GM18517 (cell line): Measurements from ENCODE around the gene PURA.

Source experiments
- ATAC-seq: cut with Tn5 transposase; IDR thresholded peaks from one replicate; pipeline ENCODE4 v1.9.1; 2021; ENCODE audit warnings: mild to moderate bottlenecking, moderate library complexity; ENCODE audit not compliant: unreplicated experiment

The PURA gene

GRCh38 chr5:140109759-140110645 is 3.9 kb upstream of the PURA start:
- ATAC-seq: no peak

GRCh38 chr5:140110646-140110957 is 3.3 kb upstream of the PURA start:
- ATAC-seq: no peak

GRCh38 chr5:140111011-140111858 is 2.7 kb upstream of the PURA start:
- ATAC-seq: no peak

DNA sequence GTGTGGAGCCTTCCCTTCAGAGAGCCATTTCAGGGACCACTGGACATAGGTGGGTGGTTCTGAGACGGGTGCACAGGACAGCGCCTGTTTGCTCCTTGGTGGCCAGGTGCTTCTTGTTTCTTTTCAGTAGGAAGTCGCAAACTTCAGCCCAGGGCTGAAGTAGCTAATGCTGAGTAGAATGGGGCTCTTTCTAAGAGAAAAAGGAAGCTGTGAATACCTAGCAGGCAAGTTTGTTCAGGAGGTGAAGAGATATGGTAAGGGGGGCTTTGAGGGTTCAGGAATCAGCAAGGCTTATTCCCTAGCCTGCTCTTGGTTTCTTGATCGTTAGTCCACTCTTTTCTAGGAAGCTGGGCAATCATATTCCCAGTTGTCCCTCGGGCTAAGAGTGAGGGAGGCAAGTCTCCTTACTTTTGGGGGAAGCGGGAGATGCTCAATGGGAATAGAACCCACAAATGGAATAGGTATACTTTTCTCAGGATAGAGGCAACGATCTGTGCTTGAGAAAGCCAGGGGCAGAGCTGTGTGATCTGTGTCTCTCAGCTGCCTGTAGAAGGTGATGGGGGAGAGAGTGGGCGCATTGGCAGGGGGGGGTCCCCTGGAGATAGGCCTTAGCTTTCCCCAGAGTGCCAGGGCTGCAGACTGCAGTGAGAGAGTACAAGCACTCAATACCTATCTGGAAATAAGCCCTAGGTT is 1.9 kb upstream of the PURA start:
- no peak for ATAC-seq

GRCh38 chr5:140112685-140113179 is 1.2 kb upstream of the PURA start:
- no peak for ATAC-seq

GRCh38 chr5:140113180-140113698 is 670 bp upstream of the PURA start:
- ATAC-seq: peak; percentile 1

DNA sequence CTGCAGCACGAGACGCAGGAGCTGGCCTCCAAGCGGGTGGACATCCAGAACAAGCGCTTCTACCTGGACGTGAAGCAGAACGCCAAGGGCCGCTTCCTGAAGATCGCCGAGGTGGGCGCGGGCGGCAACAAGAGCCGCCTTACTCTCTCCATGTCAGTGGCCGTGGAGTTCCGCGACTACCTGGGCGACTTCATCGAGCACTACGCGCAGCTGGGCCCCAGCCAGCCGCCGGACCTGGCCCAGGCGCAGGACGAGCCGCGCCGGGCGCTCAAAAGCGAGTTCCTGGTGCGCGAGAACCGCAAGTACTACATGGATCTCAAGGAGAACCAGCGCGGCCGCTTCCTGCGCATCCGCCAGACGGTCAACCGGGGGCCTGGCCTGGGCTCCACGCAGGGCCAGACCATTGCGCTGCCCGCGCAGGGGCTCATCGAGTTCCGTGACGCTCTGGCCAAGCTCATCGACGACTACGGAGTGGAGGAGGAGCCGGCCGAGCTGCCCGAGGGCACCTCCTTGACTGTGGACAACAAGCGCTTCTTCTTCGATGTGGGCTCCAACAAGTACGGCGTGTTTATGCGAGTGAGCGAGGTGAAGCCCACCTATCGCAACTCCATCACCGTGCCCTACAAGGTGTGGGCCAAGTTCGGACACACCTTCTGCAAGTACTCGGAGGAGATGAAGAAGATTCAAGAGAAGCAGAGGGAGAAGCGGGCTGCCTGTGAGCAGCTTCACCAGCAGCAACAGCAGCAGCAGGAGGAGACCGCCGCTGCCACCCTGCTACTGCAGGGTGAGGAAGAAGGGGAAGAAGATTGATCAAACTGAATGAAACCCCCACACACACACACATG is 654 bp downstream of the PURA start:
- peak; percentile 39 for ATAC-seq

- no peak for ATAC-seq
Observed at GRCh38 chr5:140115186-140115500, 1.2 kb downstream of the PURA start.

- no peak for ATAC-seq
Observed at GRCh38 chr5:140116716-140117115, 2.8 kb downstream of the PURA start.

DNA sequence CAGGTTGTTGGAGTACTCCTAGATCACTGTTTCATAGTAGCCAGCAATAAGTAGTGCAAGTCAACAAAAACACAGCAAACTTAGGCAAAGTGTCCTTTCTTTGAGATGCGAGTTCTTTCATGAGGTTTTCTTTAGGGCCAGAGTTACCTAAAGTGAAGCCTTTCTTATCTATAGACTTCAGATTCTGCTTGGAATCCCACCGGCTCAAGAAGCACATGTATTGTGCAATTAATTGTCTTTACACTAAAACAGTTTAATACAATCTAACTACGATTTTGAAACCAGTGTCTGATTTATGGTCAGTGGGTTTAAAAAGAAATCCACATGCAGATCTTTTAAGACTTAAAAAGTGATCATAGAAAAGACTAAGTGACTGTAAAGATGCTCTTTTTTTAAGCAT is 3.6 kb downstream of the PURA start:
- ATAC-seq: no peak

GRCh38 chr5:140118302-140118936 is 4.5 kb downstream of the PURA start:
- ATAC-seq: no peak

GRCh38 chr5:140125637-140126036 is 11.7 kb downstream of the PURA start, which contains the start of gene IGIP:
Gene IGIP, plus strand, starts transcription at chr5:140125937. Its CDS starts 2,540 bp downstream, at chr5:140128477.
- ATAC-seq: no peak

- no peak for ATAC-seq
Observed at GRCh38 chr5:140126315-140127012, 12.6 kb downstream of the PURA start.

GRCh38 chr5:140128376-140128775 is 14.5 kb downstream of the PURA start:
- no peak for ATAC-seq

DNA sequence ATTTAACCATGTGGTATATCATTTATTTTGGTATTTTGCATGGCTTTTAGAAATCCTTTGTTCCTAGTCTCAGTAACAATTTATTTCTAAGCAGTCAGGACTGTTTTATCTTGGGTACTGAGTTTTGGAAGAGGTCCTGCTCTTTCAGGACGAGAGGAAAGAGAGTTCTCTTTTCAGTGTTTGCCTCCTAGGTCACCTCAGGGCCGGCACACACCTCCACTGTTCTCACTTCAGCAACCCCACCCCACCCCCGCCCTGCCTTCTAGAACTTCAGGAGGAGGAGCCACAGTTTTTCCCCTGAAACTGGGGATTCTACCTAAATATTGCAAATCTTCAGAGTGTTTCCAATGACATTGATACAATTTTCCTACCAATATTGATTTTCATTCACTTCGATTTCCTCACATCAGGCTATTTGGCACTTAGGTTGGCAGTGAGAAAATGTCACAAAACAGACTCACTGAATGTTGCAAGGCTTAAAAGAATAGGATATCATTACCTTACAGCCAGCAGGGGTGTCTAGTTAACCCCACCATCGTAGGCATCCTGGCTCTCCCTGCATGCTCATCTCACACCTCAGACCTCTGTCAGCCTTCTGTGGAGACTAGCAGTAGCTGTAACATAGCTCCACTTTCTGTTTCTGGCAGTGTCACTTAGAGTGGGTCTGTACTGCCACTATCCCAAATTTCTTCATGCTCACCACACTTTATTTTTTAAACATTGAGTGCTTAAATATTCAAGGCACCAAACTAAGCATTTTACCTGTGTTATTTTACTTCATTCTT is 17.2 kb downstream of the PURA start:
- ATAC-seq: no peak

- no peak for ATAC-seq
Observed at GRCh38 chr5:140131967-140132409, 18.1 kb downstream of the PURA start.

- ATAC-seq: no peak
Observed at GRCh38 chr5:140133514-140134167, 19.7 kb downstream of the PURA start.
